Head of caudate nucleus (tissue), 42 donors: ENCODE results near the gene PLD2.

Source experiments
- DNase-seq, 42 donors: peaks; one replicate each; pipeline versions ENCODE4 v3.0.0 to v3.0.0-alpha.2; 2020 to 2021; ENCODE audit warnings: mixed read lengths in 7 of 42
- intact Hi-C: fragments of 100-400 bp; cut with DNase I; formaldehyde crosslinking; loops from one replicate; pipeline ENCODE4 v1.15.0; 2022

Gene PLD2

GRCh38 chr17:4788159-4788806 lies 18.7 kb upstream of the PLD2 start:
- intact Hi-C loops = loop anchor here (5.0 kb wide), 1 partner anchor 56 kb away; the partner anchor contains the start of gene MED11
- no peak for DNase-seq

DNA sequence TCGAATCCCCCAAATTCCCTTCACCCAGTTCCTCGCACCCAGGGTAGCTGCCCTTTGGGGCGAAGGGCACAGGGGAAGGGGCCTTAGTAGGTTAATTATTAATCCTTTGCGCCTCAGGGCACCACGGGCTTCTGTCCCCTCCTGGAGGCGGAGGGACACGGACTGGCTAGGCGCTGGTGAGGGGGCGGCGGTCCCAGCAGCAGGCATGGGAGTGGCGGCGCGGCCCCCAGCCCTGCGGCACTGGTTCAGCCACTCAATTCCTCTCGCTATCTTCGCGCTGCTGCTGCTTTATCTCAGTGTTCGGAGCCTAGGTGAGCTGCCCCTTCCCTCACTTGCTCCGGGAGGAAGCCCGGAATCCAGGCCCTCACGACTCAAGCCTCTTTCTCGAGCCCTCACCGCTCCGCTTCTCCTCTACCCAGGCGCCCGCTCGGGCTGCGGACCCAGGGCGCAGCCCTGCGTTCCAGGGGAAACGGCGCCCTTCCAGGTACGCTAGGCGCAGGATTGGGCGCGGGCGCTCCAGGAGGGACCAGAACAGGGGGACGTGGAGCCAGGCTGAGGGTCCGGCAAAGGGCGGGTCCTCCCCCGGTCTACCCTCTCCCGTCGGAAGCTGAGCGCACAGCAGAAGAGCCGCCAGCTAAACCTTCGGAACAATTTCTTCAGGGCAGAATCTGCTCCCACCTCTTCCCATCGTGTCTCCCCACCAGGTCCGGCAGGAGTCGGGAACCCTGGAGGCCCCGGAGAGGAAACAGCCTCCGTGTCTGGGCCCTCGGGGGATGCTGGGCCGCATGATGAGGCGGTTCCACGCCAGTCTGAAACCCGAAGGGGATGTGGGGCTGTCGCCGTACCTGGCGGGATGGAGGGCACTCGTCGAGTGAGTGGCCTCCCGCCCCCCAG lies 17.9 kb upstream of the PLD2 start, which contains the start of gene GLTPD2:
GLTPD2 (plus strand) TSS at position 158 of the 894 bp plus-strand sequence; CDS start at position 206, 48 bp downstream.
- DNase-seq = peak in 3 of 42 donors; percentile 5 to 15 (median 11)

GRCh38 chr17:4789701-4789950 lies 17.3 kb upstream of the PLD2 start:
- DNase-seq = no peak
- intact Hi-C loops = loop anchor here (5.0 kb wide), 1 partner anchor 57 kb away; the partner anchor contains the start of gene MED11

More for the DNA sequence above, 17.9 kb upstream of the PLD2 start, which contains the start of gene GLTPD2:
- intact Hi-C loops = loop anchor here (5.0 kb wide), 1 partner anchor 57 kb away; the partner anchor contains the start of gene MED11

- DNase-seq = peak; percentile 60 to 95 (median 88)
- intact Hi-C loops = loop anchor here (2.0 to 5.0 kb wide), 4 partner anchors 43 to 99 kb away; partner anchors contain the start of genes ARRB2, MED11 and MINK1
Observed at GRCh38 chr17:4789951-4790704, 16.8 kb upstream of the PLD2 start.

GRCh38 chr17:4790705-4791088 lies 16.3 kb upstream of the PLD2 start:
- DNase-seq = no peak
- intact Hi-C loops = loop anchor here (2.0 kb wide), 3 partner anchors 42 to 98 kb away; partner anchors contain the start of genes ARRB2 and MINK1

GRCh38 chr17:4795168-4795567 lies 11.8 kb upstream of the PLD2 start:
- intact Hi-C loops = no loop called here
- DNase-seq = no peak

GRCh38 chr17:4796552-4796920 lies 10.4 kb upstream of the PLD2 start:
- peak in 10 of 42 donors; percentile 10 to 45 (median 26) for DNase-seq
- intact Hi-C loops = no loop called here

DNA sequence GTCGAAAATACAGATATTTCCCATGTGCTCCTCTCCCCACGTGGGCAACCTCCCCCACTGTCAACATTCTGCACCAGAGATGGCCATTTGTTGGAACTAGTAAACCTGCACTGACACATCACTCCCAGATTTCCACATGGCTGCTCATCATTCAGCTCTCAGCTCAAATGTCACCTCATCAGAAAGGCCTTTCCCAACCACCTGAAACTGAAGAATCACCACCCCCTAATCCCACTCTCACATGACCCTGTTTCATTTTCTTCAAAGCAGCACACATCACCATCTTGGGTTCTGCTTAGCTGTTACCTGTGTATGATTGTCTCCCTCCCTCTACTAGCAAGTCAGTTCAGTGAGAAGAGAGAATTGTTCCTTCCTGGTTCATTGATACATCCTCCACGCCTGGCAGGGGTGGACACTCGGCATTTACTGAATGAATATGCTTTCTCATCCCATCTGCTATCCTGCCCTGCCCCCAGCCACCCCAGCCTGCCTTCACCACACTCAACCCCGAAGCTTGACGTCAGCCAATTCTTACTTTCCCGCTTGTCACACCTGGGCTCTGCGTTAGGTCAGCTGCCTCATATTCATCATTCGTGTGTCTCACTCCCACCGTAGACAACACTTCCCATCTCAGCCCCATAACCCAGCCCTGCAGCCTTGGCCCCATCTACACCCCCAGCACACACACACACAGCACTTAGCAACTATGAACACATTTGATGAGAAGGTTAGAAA lies 6.3 kb upstream of the PLD2 start:
- intact Hi-C loops = no loop called here
- DNase-seq = no peak

- intact Hi-C loops = no loop called here
- DNase-seq = no peak
Observed at GRCh38 chr17:4802228-4802627, 4.7 kb upstream of the PLD2 start, which contains the start of gene C17orf114. TSS of gene C17orf114 (minus strand) at chr17:4802328.

DNA sequence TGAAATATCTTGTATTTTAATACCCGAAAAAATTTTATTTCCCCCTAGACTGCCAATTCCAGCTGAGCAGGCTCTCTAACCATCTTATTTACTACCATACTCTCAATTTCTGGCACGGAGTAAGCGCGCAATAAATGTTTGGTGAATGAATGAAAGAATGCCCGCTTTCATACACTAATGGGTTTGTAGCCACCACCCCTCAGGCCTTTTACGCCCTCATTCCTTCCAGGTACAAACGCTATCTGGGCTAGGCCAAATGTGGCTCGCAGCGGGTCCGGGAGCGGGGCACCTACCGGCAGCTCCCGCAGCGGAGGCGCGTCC lies 536 bp upstream of the PLD2 start:
- peak in 5 of 42 donors; percentile 8 to 46 (median 22) for DNase-seq
- intact Hi-C loops = no loop called here

- intact Hi-C loops = no loop called here
- peak in 2 of 42 donors; percentile 17 to 21 for DNase-seq
Observed at GRCh38 chr17:4807605-4808377, 839 bp downstream of the PLD2 start.

GRCh38 chr17:4808378-4808767 lies 1.4 kb downstream of the PLD2 start:
- peak in 41 of 42 donors; percentile 16 to 85 (median 66) for DNase-seq
- intact Hi-C loops = no loop called here

DNA sequence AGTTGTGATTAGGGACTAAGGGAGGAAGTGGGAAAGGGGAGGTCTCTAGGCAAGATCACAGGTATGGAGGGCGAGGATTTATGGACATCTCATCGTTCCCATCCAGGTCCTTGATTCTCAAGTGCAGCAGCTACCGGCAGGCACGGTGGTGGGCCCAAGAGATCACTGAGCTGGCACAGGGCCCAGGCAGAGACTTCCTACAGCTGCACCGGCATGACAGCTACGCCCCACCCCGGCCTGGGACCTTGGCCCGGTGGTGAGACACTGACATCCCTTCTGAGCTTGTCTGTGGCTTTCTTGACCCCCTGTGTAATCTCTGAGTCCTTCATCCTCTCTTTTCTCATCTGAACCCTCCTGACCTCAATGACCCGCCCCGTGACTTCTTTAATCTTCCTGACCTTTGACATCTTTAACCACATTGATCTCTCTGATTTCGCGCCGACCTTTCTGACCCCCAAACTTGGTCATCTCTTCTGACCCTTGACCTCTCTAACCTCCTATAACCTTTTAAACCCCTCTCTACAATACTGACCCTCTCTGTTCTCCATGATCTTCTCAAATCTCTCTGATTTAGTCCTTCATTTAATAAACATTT lies 3.8 kb downstream of the PLD2 start:
- intact Hi-C loops = no loop called here
- no peak for DNase-seq

DNA sequence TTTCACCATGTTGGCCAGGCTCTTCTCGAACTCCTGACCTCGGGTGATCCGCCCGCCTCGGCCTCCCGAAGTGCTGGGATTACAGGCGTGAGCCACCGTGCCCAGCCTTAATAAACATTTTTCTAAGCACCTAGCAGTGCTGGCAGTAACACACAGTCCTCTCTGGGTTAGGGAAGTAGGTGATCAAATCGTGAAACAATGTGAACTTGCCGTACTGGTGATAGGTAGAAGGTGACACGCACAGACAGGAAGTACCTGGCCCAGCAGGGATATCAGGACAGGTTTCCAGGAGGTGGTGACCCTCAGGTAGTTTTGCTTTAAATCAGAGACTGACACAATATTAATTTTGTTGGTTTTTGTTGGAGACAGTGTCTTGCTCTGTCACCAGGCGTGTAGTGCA lies 4.5 kb downstream of the PLD2 start:
- DNase-seq = no peak
- intact Hi-C loops = no loop called here

GRCh38 chr17:4812690-4813089 lies 5.7 kb downstream of the PLD2 start:
- intact Hi-C loops = no loop called here
- DNase-seq = no peak

- intact Hi-C loops = no loop called here
- DNase-seq = peak in 1 of 42 donors; percentile 23
Observed at GRCh38 chr17:4815043-4815675, 8.2 kb downstream of the PLD2 start.

GRCh38 chr17:4816826-4817225 lies 9.9 kb downstream of the PLD2 start:
- no peak for DNase-seq
- intact Hi-C loops = no loop called here
